Left cardiac atrium (tissue), 4 donors: Measurements from ENCODE around the gene CLASRP. TPM values are rescaled to one million over a fixed set of nuclear protein-coding genes. Genes with fewer than 3 reads are reported as not detected.
"Not testable (repeated sequence)": the region's sequence is repeated elsewhere in the genome, so short reads cannot be mapped to it uniquely, and the experiment has no call there.

Experiments
- ATAC-seq, 2 donors: fragments of 200-7000 bp; cut with Tn5 transposase; one replicate each; pipeline ENCODE4 v1.9.1; 2020; ENCODE audit warnings: mild to moderate bottlenecking in 2 of 2, moderate library complexity in 2 of 2
- DNase-seq: peaks from one replicate; pipeline ENCODE4 v3.0.0-alpha.2; 2020
- intact Hi-C, 2 donors: fragments of 100-400 bp; cut with DNase I; formaldehyde crosslinking; loops; one replicate each; pipeline versions ENCODE4 v1.14.1 to v1.15.1; 2022 to 2023
- total RNA-seq, 2 donors: library from RNA; stranded (reverse); fragmentation: NEBNext Ultra II Directional; extraction: Animal tissue kit (Norgen Biotek cat#: 25700); gene quantifications; one replicate each; pipeline ENCODE4 v1.2.1, GENCODE V29; 2021
- donor health status: DM: no; HTN: yes; CAD: no.
- donor health status: DM: no; HTN: yes; CAD: no; lungs with severe emphysema.
- donor health status: DM: yes; HTN: yes; CAD: no.
- donor health status: Dilated cardiomyopathy.

The CLASRP gene
- total RNA-seq, 2 donors from 2014 or later = 34.0 to 47.7 TPM

- intact Hi-C loops = no loop called here
- ATAC-seq (no peak), DNase-seq (no peak)
These were observed 73.4 kb downstream of the CLASRP start for GRCh38 chr19:45112111-45112827.

GRCh38 chr19:45113628-45114027 is 74.8 kb downstream of the CLASRP start:
- no peak for DNase-seq
- intact Hi-C loops = no loop called here
- no peak for ATAC-seq

GRCh38 chr19:45114116-45114515 is 75.3 kb downstream of the CLASRP start:
- ATAC-seq = no peak
- intact Hi-C loops = no loop called here
- DNase-seq = no peak

- DNase-seq = no peak
These were observed 77.2 kb downstream of the CLASRP start for GRCh38 chr19:45115809-45116615.

GRCh38 chr19:45117167-45117594 is 78.3 kb downstream of the CLASRP start:
- ATAC-seq = no peak
- intact Hi-C loops = no loop called here
- no peak for DNase-seq

More at GRCh38 chr19:45115809-45116615, 77.2 kb downstream of the CLASRP start:
- intact Hi-C loops = no loop called here
- ATAC-seq = no peak

- ATAC-seq (no peak), DNase-seq (no peak)
- intact Hi-C loops = no loop called here
These were observed 78.8 kb downstream of the CLASRP start for GRCh38 chr19:45117671-45118070.

GRCh38 chr19:45118106-45118505 is 79.3 kb downstream of the CLASRP start:
- ATAC-seq (peak in 1 of 2 donors; percentile 27), DNase-seq (no peak)
- intact Hi-C loops = no loop called here

GRCh38 chr19:45118591-45119355 is 79.9 kb downstream of the CLASRP start:
- intact Hi-C loops, ATAC-seq, DNase-seq: not testable (repeated sequence)

GRCh38 chr19:45119582-45119981 is 80.7 kb downstream of the CLASRP start:
- ATAC-seq (no peak), DNase-seq (no peak)
- intact Hi-C loops = no loop called here

Other genes with a start within 250 kb of the CLASRP start
- 10 to 100 TPM; 76.4 to 76.9 TPM for gene BCAM, start 229.9 kb upstream of the CLASRP start, total RNA-seq
- 10 to 100 TPM; 54.0 to 94.1 TPM for gene NECTIN2, start 192.7 kb upstream of the CLASRP start, total RNA-seq
- gene TOMM40, start 147.8 kb upstream of the CLASRP start, total RNA-seq = 10 to 100 TPM; 43.0 to 63.1 TPM
- gene APOE, start 133.2 kb upstream of the CLASRP start, total RNA-seq = 10 to 100 TPM; 43.5 to 67.4 TPM
- gene APOC1, start 124.4 kb upstream of the CLASRP start, total RNA-seq = 1 to 10 TPM; 2.7 to 4.6 TPM
- gene APOC4, start 96.8 kb upstream of the CLASRP start, total RNA-seq = not detected
- not detected for gene APOC2, start 93.0 kb upstream of the CLASRP start, total RNA-seq
- 100 to 1,000 TPM in 1 of 2 donors, 10 to 100 TPM in 1; 90.7 to 107 TPM for gene CLPTM1, start 83.7 kb upstream of the CLASRP start, total RNA-seq
- gene RELB, start 37.6 kb upstream of the CLASRP start, total RNA-seq = 10 to 100 TPM in 1 of 2 donors, 1 to 10 TPM in 1; 4.4 to 10.7 TPM
- under 1 TPM; 0.44 to 0.73 TPM for gene ZNF296, start 37.4 kb downstream of the CLASRP start, total RNA-seq
- gene GEMIN7, start 40.2 kb downstream of the CLASRP start, total RNA-seq = 10 to 100 TPM; 13.9 to 14.1 TPM
- 10 to 100 TPM; 19.4 to 21.4 TPM for gene PPP1R37, start 54.1 kb downstream of the CLASRP start, total RNA-seq
- under 1 TPM in 1 of 2 donors, not detected in 1; 0.05 TPM for gene NKPD1, start 121.9 kb downstream of the CLASRP start, total RNA-seq
- gene TRAPPC6A, start 139.2 kb downstream of the CLASRP start, total RNA-seq = 10 to 100 TPM; 13.6 to 14.3 TPM
- 1 to 10 TPM; 6.1 to 7.0 TPM for gene BLOC1S3, start 139.7 kb downstream of the CLASRP start, total RNA-seq
- 1 to 10 TPM; 1.9 to 2.6 TPM for gene EXOC3L2, start 206.4 kb downstream of the CLASRP start, total RNA-seq
- 10 to 100 TPM; 30.2 to 38.8 TPM for gene MARK4, start 212.2 kb downstream of the CLASRP start, total RNA-seq